Panc1 (cell line): ENCODE measurements around the gene DGKD. TPM values are rescaled to one million over a fixed set of nuclear protein-coding genes. Genes with fewer than 3 reads are reported as not detected.

Source experiments
- ATAC-seq: fragments of 200-7000 bp; cut with Tn5 transposase; 2 replicates; pipeline ENCODE4 v1.9.1; 2020; ENCODE audit warnings: mild to moderate bottlenecking, moderate library complexity
- BruUV-seq: library from RNA; stranded (reverse); fragments of 400-500 nt; replicated peaks from 2 replicates; lab custom pipeline; 2021; lab: Mats Ljungman, UMichigan
- CTCF ChIA-PET: fragments of 300-600 bp; sonication (Branson Sonifier 250); formaldehyde crosslinking; loops from one replicate; lab custom pipeline; 2022; ENCODE audit warnings: antibody characterized with exemption; lab: Charles Lee
- POLR2A ChIA-PET: fragments of 300-600 bp; sonication (Branson Sonifier 250); formaldehyde crosslinking; loops from one replicate; lab custom pipeline; 2022; ENCODE audit warnings: antibody characterized with exemption; lab: Charles Lee
- DNase-seq: peaks from one replicate; pipeline ENCODE4 v3.0.0-alpha.2; 2010; ENCODE audit warnings: low read depth, low spot score
- H3K27ac ChIP-seq: 2 replicates; pipeline ENCODE4 v1.5.1; 2011; ENCODE audit warnings: mild to moderate bottlenecking, low read length, inconsistent platforms
- H3K27me3 ChIP-seq: fragments of 200-500 bp; sonication (Bioruptor generic); 2 replicates; pipeline ENCODE4 v1.6.0; 2014; ENCODE audit warnings: low read length, inconsistent platforms; ENCODE audit not compliant: control insufficient read depth, insufficient read depth
- H3K36me3 ChIP-seq: fragments of 200-500 bp; sonication (Bioruptor generic); 2 replicates; pipeline ENCODE4 v1.5.1; 2014; ENCODE audit warnings: inconsistent platforms, mild to moderate bottlenecking, low read length, moderate library complexity; ENCODE audit not compliant: control insufficient read depth, insufficient read depth
- H3K4me1 ChIP-seq: 2 replicates; pipeline ENCODE4 v1.5.1; 2011; ENCODE audit warnings: inconsistent platforms, mild to moderate bottlenecking, low read length, moderate library complexity; ENCODE audit not compliant: control insufficient read depth, insufficient read depth
- H3K4me3 ChIP-seq, 2 experiments: 2 replicates each; pipeline ENCODE4 v1.5.1; 2011 to 2012; ENCODE audit warnings: low read depth in 2 of 2, low read length in 2 of 2, mild to moderate bottlenecking in 2 of 2, inconsistent platforms in 1 of 2, moderate library complexity in 1 of 2
- H3K9me3 ChIP-seq: fragments of 200-500 bp; sonication (Bioruptor generic); 2 replicates; pipeline ENCODE4 v1.5.1; 2014; ENCODE audit warnings: low read depth, mild to moderate bottlenecking, inconsistent platforms, low read length, moderate library complexity; ENCODE audit not compliant: control insufficient read depth, insufficient read depth
- POLR2AphosphoS5 ChIP-seq: IDR thresholded peaks from 2 replicates; pipeline ENCODE4 v1.6.1; 2012; ENCODE audit warnings: mild to moderate bottlenecking, low read depth, low read length, moderate library complexity
- SIN3A ChIP-seq: IDR thresholded peaks from 2 replicates; pipeline ENCODE4 v1.6.1; 2012; ENCODE audit warnings: low read depth, mild to moderate bottlenecking, low read length, moderate library complexity, borderline replicate concordance; ENCODE audit not compliant: insufficient read depth
- TCF7L2 ChIP-seq: IDR thresholded peaks from 2 replicates; pipeline ENCODE4 v1.6.1; 2011; ENCODE audit warnings: mild to moderate bottlenecking, low read depth, low read length, inconsistent platforms
- in situ Hi-C: cut with HindIII; loops from 2 replicates; pipeline ENCODE4 v1.10.0; 2016; ENCODE audit warnings: low sequenced_read_pairs, low pct_unique_long_range_greater_than_20kb
- intact Hi-C: fragments of 100-400 bp; cut with micrococcal nuclease; formaldehyde crosslinking; loops from one replicate; pipeline ENCODE4 v1.10.0; 2022; ENCODE audit not compliant: unreplicated experiment
- total RNA-seq: library from RNA; stranded (reverse); gene quantifications from one replicate; pipeline ENCODE4 v1.2.1, GENCODE V29; 2021; ENCODE audit not compliant: unreplicated experiment
- TF ChIP-seq, protein P1 (sequence below), 2 experiments: IDR thresholded peaks; 2 replicates each; pipeline ENCODE4 v1.6.1; 2011 to 2012; ENCODE audit warnings: low read depth in 2 of 2, control low read depth in 1 of 2, low read length in 1 of 2, mild to moderate bottlenecking in 1 of 2, moderate library complexity in 1 of 2; ENCODE audit not compliant: insufficient read depth in 1 of 2
- TF ChIP-seq, protein P2 (sequence below): fragments of 450-650 bp; IDR thresholded peaks from 2 replicates; pipeline ENCODE4 v1.5.1; 2017; ENCODE audit warnings: mild to moderate bottlenecking

The DGKD gene
- total RNA-seq, 1 experiment from 2014 or later: 89.0 TPM

DNA sequence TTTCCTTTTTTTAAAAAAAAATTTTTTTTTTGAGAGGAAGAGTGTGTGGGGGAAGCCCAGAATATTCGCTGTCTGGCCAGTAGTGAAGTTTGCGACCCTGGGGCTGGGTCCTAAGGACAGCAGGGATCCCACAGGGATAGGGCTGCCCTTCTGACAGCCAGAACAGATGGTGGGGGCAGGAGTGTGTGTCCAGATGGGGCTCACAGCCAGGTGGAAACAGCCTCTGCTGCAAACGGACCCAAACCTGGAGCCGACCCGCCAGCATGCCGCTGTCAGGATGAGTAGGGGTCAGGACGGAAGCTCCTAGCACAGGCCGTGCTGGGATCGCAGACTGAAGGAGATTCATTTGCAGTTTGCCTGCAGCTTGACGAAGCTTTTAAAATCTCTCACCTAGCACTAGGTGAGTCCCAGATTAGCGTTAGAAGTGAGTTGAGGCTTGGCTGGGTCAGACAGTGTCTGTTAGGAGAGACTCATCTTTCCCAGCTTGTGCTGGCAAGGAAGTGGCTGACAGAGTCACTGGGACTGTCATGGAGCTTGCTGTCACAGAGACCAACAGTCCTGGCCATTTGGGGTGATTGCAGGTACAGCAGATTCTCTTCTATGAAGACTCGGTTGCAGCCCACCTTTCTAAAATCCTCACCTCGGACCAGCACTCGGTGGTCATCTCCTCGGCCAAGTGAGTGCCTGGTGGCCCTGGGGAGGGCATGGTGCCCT, 93.4 kb downstream of the DGKD start:
- intact Hi-C loops: loop anchor here (10.0 kb wide), 1 partner anchor 93 kb away; the partner anchor contains the start of gene DGKD
- ATAC-seq: no peak
- in situ Hi-C loops: no loop called here
- no peak for DNase-seq
- Histone ChIP-seq H3K9me3 (no peaks in the 10 kb centered on the region), H3K4me3 (no peak overlapping the region), H3K27ac (peak overlapping the region; percentile 59), H3K27me3 (no peaks in the 10 kb centered on the region), H3K36me3 (peaks cover 11% of the 10 kb centered on the region), H3K4me1 (peaks cover 13% of the 10 kb centered on the region)
- ChIA-PET CTCF (no interaction called here), POLR2A (no interaction called here)
- TF ChIP-seq POLR2AphosphoS5 (no peak), SIN3A (no peak), TCF7L2 (no peak)
- TF ChIP-seq, protein P1, sequence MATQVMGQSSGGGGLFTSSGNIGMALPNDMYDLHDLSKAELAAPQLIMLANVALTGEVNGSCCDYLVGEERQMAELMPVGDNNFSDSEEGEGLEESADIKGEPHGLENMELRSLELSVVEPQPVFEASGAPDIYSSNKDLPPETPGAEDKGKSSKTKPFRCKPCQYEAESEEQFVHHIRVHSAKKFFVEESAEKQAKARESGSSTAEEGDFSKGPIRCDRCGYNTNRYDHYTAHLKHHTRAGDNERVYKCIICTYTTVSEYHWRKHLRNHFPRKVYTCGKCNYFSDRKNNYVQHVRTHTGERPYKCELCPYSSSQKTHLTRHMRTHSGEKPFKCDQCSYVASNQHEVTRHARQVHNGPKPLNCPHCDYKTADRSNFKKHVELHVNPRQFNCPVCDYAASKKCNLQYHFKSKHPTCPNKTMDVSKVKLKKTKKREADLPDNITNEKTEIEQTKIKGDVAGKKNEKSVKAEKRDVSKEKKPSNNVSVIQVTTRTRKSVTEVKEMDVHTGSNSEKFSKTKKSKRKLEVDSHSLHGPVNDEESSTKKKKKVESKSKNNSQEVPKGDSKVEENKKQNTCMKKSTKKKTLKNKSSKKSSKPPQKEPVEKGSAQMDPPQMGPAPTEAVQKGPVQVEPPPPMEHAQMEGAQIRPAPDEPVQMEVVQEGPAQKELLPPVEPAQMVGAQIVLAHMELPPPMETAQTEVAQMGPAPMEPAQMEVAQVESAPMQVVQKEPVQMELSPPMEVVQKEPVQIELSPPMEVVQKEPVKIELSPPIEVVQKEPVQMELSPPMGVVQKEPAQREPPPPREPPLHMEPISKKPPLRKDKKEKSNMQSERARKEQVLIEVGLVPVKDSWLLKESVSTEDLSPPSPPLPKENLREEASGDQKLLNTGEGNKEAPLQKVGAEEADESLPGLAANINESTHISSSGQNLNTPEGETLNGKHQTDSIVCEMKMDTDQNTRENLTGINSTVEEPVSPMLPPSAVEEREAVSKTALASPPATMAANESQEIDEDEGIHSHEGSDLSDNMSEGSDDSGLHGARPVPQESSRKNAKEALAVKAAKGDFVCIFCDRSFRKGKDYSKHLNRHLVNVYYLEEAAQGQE (IDR thresholded peaks at IDR 0.05; ENCODE audit: insufficient read depth in 1 of 2, low read depth in 2 of 2, low read length in 1 of 2): no peak
- TF ChIP-seq, protein P2, sequence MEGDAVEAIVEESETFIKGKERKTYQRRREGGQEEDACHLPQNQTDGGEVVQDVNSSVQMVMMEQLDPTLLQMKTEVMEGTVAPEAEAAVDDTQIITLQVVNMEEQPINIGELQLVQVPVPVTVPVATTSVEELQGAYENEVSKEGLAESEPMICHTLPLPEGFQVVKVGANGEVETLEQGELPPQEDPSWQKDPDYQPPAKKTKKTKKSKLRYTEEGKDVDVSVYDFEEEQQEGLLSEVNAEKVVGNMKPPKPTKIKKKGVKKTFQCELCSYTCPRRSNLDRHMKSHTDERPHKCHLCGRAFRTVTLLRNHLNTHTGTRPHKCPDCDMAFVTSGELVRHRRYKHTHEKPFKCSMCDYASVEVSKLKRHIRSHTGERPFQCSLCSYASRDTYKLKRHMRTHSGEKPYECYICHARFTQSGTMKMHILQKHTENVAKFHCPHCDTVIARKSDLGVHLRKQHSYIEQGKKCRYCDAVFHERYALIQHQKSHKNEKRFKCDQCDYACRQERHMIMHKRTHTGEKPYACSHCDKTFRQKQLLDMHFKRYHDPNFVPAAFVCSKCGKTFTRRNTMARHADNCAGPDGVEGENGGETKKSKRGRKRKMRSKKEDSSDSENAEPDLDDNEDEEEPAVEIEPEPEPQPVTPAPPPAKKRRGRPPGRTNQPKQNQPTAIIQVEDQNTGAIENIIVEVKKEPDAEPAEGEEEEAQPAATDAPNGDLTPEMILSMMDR: no peak
- BruUV-seq: no TSS peak

DNA sequence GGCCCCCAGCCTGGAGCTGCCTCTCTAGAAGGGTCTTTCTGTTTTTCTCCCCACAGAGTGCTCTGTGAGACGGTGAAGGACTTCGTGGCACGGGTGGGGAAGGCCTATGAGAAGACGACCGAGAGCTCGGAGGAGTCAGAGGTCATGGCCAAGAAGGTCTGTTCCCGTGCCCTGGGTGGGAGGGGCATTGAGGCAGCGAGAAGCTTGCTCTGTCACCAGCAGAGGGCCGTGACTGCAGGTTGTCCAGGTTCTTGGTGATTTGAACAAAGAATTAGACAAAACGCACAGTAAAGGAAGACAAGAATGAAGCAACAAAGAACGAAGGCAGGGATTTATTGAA, 93.9 kb downstream of the DGKD start:
- Histone ChIP-seq H3K9me3 (no peaks in the 10 kb centered on the region), H3K36me3 (peaks cover 11% of the 10 kb centered on the region), H3K27ac (peak overlapping the region; percentile 59), H3K27me3 (no peaks in the 10 kb centered on the region), H3K4me1 (peaks cover 8% of the 10 kb centered on the region), H3K4me3 (no peak overlapping the region)
- ChIA-PET CTCF (interaction anchor here (1.5 kb wide), 1 partner anchor 384 kb away, joined by 8 read pairs; no protein-coding TSS in a partner anchor), POLR2A (no interaction called here)
- intact Hi-C loops (loop anchor here (10.0 kb wide), 1 partner anchor 93 kb away; the partner anchor contains the start of gene DGKD), in situ Hi-C loops (no loop called here)
- TF ChIP-seq, protein P2: no peak; the same call in 1 of the 2 replicates
- TF ChIP-seq TCF7L2 (no peak), SIN3A (no peak), POLR2AphosphoS5 (no peak)
- TF ChIP-seq, protein P1 (IDR thresholded peaks at IDR 0.05; ENCODE audit: insufficient read depth in 1 of 2, low read depth in 2 of 2, low read length in 1 of 2): no peak
- no TSS peak for BruUV-seq
- DNase-seq: no peak
- no peak; the same call in 1 of the 2 replicates for ATAC-seq
